SK-N-SH (cell line): ENCODE results near the gene ELF4.

Source experiments
- CTCF ChIP-seq: fragments of 200-600 bp; sonication (generic); IDR thresholded peaks from 2 replicates; pipeline ENCODE4 v1.6.1; 2017; ENCODE audit warnings: antibody characterized with exemption, mild to moderate bottlenecking, moderate library complexity
- EZH2phosphoT487 ChIP-seq: fragments of 200-600 bp; sonication (generic); IDR thresholded peaks from 2 replicates; pipeline ENCODE4 v1.6.1; 2017; ENCODE audit warnings: low read depth, mixed run types, mild to moderate bottlenecking, antibody characterized with exemption, moderate library complexity, borderline replicate concordance
- GABPA ChIP-seq: IDR thresholded peaks from 2 replicates; pipeline ENCODE4 v1.4.0; 2012; ENCODE audit warnings: low read depth, mild to moderate bottlenecking
- IRF3 ChIP-seq: fragments of 150-350 bp; IDR thresholded peaks from 2 replicates; pipeline ENCODE4 v1.6.1; 2016; ENCODE audit warnings: mild to moderate bottlenecking, low read depth, low read length
- JUND ChIP-seq: IDR thresholded peaks from 2 replicates; pipeline ENCODE4 v1.4.0; 2012
- NFIC ChIP-seq: IDR thresholded peaks from 2 replicates; pipeline ENCODE4 v1.4.0; 2012; ENCODE audit warnings: borderline replicate concordance
- TAF1 ChIP-seq: IDR thresholded peaks from 2 replicates; pipeline ENCODE4 v1.6.1; 2012; ENCODE audit warnings: low read depth, mild to moderate bottlenecking, low read length, moderate library complexity, borderline replicate concordance

GRCh38 chrX:130105244-130105643, 5.1 kb downstream of the ELF4 start:
- TF ChIP-seq IRF3 (no peak), NFIC (no peak), CTCF (no peak), JUND (no peak), TAF1 (no peak), EZH2phosphoT487 (no peak), GABPA (no peak)
